GM19372 (cell line): ENCODE results near the gene FAM9C.
A peak's percentile ranks its signal among the peaks of the same experiment; 100 is the strongest.
"Not testable (repeated sequence)": the region's sequence is repeated elsewhere in the genome, so short reads cannot be mapped to it uniquely, and the experiment has no call there.

Experiments used
- ATAC-seq: cut with Tn5 transposase; IDR thresholded peaks from one replicate; pipeline ENCODE4 v1.9.1; 2021; ENCODE audit warnings: mild to moderate bottlenecking, low read depth, moderate library complexity; ENCODE audit not compliant: unreplicated experiment

Gene FAM9C

GRCh38 chrX:13044441-13044840 is at the start of gene FAM9C:
Gene FAM9C (minus strand): TSS chrX:13044620. CDS start chrX:13043789, 831 bp downstream.
- ATAC-seq = no peak

- ATAC-seq = no peak
These were observed 49.2 kb upstream of the FAM9C start for GRCh38 chrX:13093529-13094140.

- ATAC-seq = no peak
These were observed 48.1 kb upstream of the FAM9C start for GRCh38 chrX:13092455-13092941.

GRCh38 chrX:13091111-13091765 is 46.8 kb upstream of the FAM9C start:
- no peak for ATAC-seq

- no peak for ATAC-seq
These were observed 46.1 kb upstream of the FAM9C start for GRCh38 chrX:13090339-13091110.

- no peak for ATAC-seq
These were observed 45.6 kb upstream of the FAM9C start for GRCh38 chrX:13090027-13090338.

- ATAC-seq = no peak
These were observed 43.7 kb upstream of the FAM9C start for GRCh38 chrX:13088156-13088487.

- ATAC-seq = peak; percentile 45
These were observed 43.1 kb upstream of the FAM9C start for GRCh38 chrX:13087322-13088155.

GRCh38 chrX:13086793-13087321 is 42.4 kb upstream of the FAM9C start:
- not testable (repeated sequence) for ATAC-seq

GRCh38 chrX:13086076-13086475 is 41.7 kb upstream of the FAM9C start:
- ATAC-seq = no peak

GRCh38 chrX:13085526-13085925 is 41.1 kb upstream of the FAM9C start:
- ATAC-seq = no peak

- no peak for ATAC-seq
These were observed 40.2 kb upstream of the FAM9C start for GRCh38 chrX:13084611-13085010.

GRCh38 chrX:13083755-13084326 is 39.4 kb upstream of the FAM9C start:
- not testable (repeated sequence) for ATAC-seq

GRCh38 chrX:13082206-13083065 is 38.0 kb upstream of the FAM9C start:
- ATAC-seq = no peak

GRCh38 chrX:13081395-13082205 is 37.2 kb upstream of the FAM9C start:
- ATAC-seq = no peak

- no peak for ATAC-seq
These were observed 35.8 kb upstream of the FAM9C start for GRCh38 chrX:13080128-13080795.

GRCh38 chrX:13078739-13079444 is 34.5 kb upstream of the FAM9C start:
- no peak for ATAC-seq
